AG04449 (cell line): ENCODE results near the gene CD93.

Experiments
- CTCF ChIA-PET: fragments of 350-600 bp; formaldehyde crosslinking; extraction: SDS; loops from one replicate; lab custom pipeline; 2021; ENCODE audit warnings: antibody characterized with exemption; lab: Yijun Ruan, JAX
- POLR2A ChIA-PET: fragments of 400-600, 350-600 bp; formaldehyde crosslinking; extraction: SDS; loops from one replicate; lab custom pipeline; 2020; ENCODE audit warnings: antibody characterized with exemption, inconsistent platforms; lab: Yijun Ruan, JAX
- DNase-seq: peaks from one replicate; pipeline ENCODE4 v3.0.0-alpha.2; 2010; ENCODE audit warnings: low read depth, low spot score
- H3K4me3 ChIP-seq: 2 replicates; pipeline ENCODE4 v1.5.1; 2011; ENCODE audit warnings: low read depth, mild to moderate bottlenecking, control low read depth, low read length
- TF ChIP-seq, protein P1 (sequence below): IDR thresholded peaks from one replicate; pipeline ENCODE4 v1.5.1; 2011; ENCODE audit warnings: mild to moderate bottlenecking, moderate library complexity, low read length, control low read depth, inconsistent platforms; ENCODE audit not compliant: insufficient read depth; ENCODE audit errors: missing control alignments

Gene CD93, protein sequence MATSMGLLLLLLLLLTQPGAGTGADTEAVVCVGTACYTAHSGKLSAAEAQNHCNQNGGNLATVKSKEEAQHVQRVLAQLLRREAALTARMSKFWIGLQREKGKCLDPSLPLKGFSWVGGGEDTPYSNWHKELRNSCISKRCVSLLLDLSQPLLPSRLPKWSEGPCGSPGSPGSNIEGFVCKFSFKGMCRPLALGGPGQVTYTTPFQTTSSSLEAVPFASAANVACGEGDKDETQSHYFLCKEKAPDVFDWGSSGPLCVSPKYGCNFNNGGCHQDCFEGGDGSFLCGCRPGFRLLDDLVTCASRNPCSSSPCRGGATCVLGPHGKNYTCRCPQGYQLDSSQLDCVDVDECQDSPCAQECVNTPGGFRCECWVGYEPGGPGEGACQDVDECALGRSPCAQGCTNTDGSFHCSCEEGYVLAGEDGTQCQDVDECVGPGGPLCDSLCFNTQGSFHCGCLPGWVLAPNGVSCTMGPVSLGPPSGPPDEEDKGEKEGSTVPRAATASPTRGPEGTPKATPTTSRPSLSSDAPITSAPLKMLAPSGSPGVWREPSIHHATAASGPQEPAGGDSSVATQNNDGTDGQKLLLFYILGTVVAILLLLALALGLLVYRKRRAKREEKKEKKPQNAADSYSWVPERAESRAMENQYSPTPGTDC

DNA sequence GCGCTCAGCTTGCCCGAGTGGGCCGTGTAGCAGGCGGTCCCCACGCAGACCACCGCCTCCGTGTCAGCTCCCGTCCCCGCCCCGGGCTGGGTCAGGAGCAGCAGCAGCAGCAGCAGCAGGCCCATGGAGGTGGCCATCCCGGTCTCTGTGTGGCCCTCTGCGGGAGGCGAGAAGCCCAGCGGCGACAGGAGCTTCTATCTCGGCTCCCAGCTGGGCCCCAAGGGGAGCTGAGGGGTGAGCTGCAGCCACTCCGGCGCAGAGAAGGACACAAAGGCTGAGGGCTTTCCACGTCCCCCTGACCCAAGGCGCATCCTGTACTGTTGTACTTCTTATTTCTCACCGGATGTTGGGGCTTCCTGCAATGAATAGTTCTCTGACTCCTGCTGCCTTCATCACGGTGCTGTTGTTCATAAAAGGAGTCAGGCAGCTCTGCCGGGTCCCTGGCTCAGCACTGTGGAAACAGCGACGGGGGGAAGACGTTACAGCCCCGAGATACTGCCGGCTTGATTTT lies at the start of gene CD93:
TSS of gene CD93 (minus strand) at position 269 of the 511 bp plus-strand sequence. CDS start at position 137, 132 bp downstream.
- DNase-seq, result no peak
- TF ChIP-seq, protein P1, sequence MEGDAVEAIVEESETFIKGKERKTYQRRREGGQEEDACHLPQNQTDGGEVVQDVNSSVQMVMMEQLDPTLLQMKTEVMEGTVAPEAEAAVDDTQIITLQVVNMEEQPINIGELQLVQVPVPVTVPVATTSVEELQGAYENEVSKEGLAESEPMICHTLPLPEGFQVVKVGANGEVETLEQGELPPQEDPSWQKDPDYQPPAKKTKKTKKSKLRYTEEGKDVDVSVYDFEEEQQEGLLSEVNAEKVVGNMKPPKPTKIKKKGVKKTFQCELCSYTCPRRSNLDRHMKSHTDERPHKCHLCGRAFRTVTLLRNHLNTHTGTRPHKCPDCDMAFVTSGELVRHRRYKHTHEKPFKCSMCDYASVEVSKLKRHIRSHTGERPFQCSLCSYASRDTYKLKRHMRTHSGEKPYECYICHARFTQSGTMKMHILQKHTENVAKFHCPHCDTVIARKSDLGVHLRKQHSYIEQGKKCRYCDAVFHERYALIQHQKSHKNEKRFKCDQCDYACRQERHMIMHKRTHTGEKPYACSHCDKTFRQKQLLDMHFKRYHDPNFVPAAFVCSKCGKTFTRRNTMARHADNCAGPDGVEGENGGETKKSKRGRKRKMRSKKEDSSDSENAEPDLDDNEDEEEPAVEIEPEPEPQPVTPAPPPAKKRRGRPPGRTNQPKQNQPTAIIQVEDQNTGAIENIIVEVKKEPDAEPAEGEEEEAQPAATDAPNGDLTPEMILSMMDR, result no peak
- ChIA-PET CTCF (interaction anchor here (0.9 kb wide), 1 partner anchor 24 kb away, joined by 4 read pairs; no protein-coding TSS in a partner anchor), POLR2A (no interaction called here)
- H3K4me3 ChIP-seq, result no peak within 1 kb of the TSS

GRCh38 chr20:23133560-23133998 lies 47.5 kb upstream of the CD93 start:
- ChIA-PET POLR2A (no interaction called here), CTCF (interaction anchor here (0.8 to 2.6 kb wide), 2 partner anchors 10 to 15 kb away, joined by 3 to 10 read pairs; no protein-coding TSS in a partner anchor)
- H3K4me3 ChIP-seq, result no peak overlapping the region
- no peak for DNase-seq
- TF ChIP-seq, protein P1, result no peak

GRCh38 chr20:23132930-23133559 lies 46.9 kb upstream of the CD93 start:
- H3K4me3 ChIP-seq, result no peak overlapping the region
- ChIA-PET CTCF (interaction anchor here (0.8 to 2.6 kb wide), 2 partner anchors 11 to 15 kb away, joined by 3 to 10 read pairs; no protein-coding TSS in a partner anchor), POLR2A (no interaction called here)
- TF ChIP-seq, protein P1, result no peak
- DNase-seq, result no peak

DNA sequence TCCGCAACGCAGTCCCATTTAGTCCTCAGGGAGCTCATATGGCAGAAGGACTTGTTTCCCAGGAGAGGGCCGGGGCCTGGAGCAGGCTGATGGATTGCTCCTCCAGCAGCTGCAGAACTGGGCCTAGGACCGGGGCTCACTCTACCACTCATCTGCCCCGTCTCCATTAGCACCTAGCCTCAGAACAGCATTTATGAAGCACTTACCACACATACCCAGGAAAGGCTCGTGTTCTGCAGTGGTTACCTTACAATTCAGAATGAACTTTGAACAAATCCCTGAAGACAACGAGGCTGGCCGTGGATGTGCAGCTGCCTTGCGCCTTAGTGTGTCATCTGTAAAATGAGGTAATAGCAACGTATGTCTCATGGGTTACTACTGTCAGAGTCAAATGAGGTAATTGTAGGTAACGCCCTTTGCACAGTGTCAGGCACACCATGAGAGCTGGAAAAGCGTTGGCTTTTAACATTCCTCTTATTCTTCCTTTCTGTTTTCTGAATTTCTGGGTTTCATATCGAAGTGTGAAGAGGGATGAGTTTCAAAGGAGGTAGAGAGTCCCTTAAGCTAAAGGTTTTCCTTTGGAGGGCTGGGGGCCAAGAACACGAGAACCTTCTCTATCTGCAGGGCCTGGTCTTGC lies 46.3 kb upstream of the CD93 start:
- CTCF ChIA-PET, result interaction anchor here (1.1 to 2.6 kb wide), 2 partner anchors 11 to 13 kb away, joined by 3 to 10 read pairs; no protein-coding TSS in a partner anchor
- TF ChIP-seq, protein P1, result no peak
- POLR2A ChIA-PET, result no interaction called here
- H3K4me3 ChIP-seq, result no peak overlapping the region
- no peak for DNase-seq

DNA sequence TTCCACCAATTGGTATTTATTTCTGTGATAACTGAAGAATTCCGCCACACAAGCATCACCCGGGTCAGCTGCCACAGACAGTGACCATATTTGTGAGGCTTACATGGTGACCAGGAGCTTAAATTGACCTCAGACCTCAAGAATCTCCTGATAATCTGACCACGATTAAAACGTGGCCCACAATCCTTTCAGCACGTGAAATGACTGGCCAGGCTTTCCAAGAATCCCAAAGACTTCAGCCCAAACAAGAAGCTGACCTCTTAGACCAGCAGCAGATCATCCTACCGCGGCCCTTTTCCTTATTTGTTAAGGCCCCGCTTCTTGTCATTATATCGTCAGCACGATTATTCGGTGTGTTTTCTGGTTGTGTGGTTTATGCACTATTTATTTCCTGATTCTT lies 45.6 kb upstream of the CD93 start:
- DNase-seq, result no peak
- no peak overlapping the region for H3K4me3 ChIP-seq
- POLR2A ChIA-PET, result no interaction called here
- CTCF ChIA-PET, result interaction anchor here (1.1 to 2.6 kb wide), 3 partner anchors 12 to 82 kb away, joined by 3 to 10 read pairs (median 3); no protein-coding TSS in a partner anchor
- TF ChIP-seq, protein P1, result no peak
